Hematopoietic multipotent progenitor cell treated with erythropoietin and hydrocortisone succinate and interleukin-3 and kit ligand, for 17 days (in vitro differentiated cells): ENCODE results near the gene SDHC.
A peak's percentile ranks its signal among the peaks of the same experiment; 100 is the strongest.
"Not testable (repeated sequence)": the region's sequence is repeated elsewhere in the genome, so short reads cannot be mapped to it uniquely, and the experiment has no call there.

Source experiments
- DNase-seq: peaks from one replicate; pipeline ENCODE4 v3.0.0-alpha.2; 2015; ENCODE audit warnings: low spot score

Gene SDHC

GRCh38 chr1:161388639-161389038 is 74.5 kb downstream of the SDHC start:
- DNase-seq: no peak

- not testable (repeated sequence) for DNase-seq
These were observed 75.0 kb downstream of the SDHC start for GRCh38 chr1:161389158-161389557.

GRCh38 chr1:161389691-161390558 is 75.7 kb downstream of the SDHC start:
- DNase-seq: peak; percentile 95

- no peak for DNase-seq
These were observed 76.3 kb downstream of the SDHC start for GRCh38 chr1:161390559-161390858.

GRCh38 chr1:161391136-161391535 is 77.0 kb downstream of the SDHC start:
- not testable (repeated sequence) for DNase-seq

GRCh38 chr1:161391611-161392010 is 77.4 kb downstream of the SDHC start:
- DNase-seq: no peak

GRCh38 chr1:161393151-161393550 is 79.0 kb downstream of the SDHC start:
- DNase-seq: no peak

- not testable (repeated sequence) for DNase-seq
These were observed 82.9 kb downstream of the SDHC start for GRCh38 chr1:161397038-161397437.

GRCh38 chr1:161398900-161399256 is 84.7 kb downstream of the SDHC start:
- no peak for DNase-seq

GRCh38 chr1:161399257-161399998 is 85.2 kb downstream of the SDHC start:
- peak; percentile 96 for DNase-seq

GRCh38 chr1:161402446-161402845 is 88.3 kb downstream of the SDHC start:
- DNase-seq: no peak

- no peak for DNase-seq
These were observed 89.9 kb downstream of the SDHC start for GRCh38 chr1:161404051-161404597.

- DNase-seq: not testable (repeated sequence)
These were observed 92.4 kb downstream of the SDHC start for GRCh38 chr1:161406551-161406950.

- DNase-seq: no peak
These were observed 93.3 kb downstream of the SDHC start for GRCh38 chr1:161407451-161407985.

- no peak for DNase-seq
These were observed 94.4 kb downstream of the SDHC start for GRCh38 chr1:161408429-161409052.

- DNase-seq: not testable (repeated sequence)
These were observed 95.9 kb downstream of the SDHC start for GRCh38 chr1:161409848-161410635.

GRCh38 chr1:161410636-161410970 is 96.4 kb downstream of the SDHC start:
- not testable (repeated sequence) for DNase-seq
